Coronary artery (tissue), 2 donors: Measurements from ENCODE around the gene PDCD1.
"Not testable (repeated sequence)": the region's sequence is repeated elsewhere in the genome, so short reads cannot be mapped to it uniquely, and the experiment has no call there.

Experiments
- DNase-seq: peaks from one replicate; pipeline ENCODE4 v3.0.0-alpha.2; 2017; ENCODE audit warnings: low spot score
- H3K27ac ChIP-seq, 2 donors: fragments of 200-600 bp; sonication (generic); one replicate each; pipeline ENCODE4 v1.5.1; 2016 to 2019
- H3K4me3 ChIP-seq: fragments of 200-600 bp; sonication (generic); 2 replicates; pipeline ENCODE4 v1.5.1; 2016; ENCODE audit warnings: mild to moderate bottlenecking, moderate library complexity
- TF ChIP-seq, protein P1 (sequence below): fragments of 200-600 bp; sonication (generic); IDR thresholded peaks from one replicate; pipeline ENCODE4 v1.5.1; 2019; ENCODE audit warnings: antibody characterized with exemption

Gene PDCD1

DNA sequence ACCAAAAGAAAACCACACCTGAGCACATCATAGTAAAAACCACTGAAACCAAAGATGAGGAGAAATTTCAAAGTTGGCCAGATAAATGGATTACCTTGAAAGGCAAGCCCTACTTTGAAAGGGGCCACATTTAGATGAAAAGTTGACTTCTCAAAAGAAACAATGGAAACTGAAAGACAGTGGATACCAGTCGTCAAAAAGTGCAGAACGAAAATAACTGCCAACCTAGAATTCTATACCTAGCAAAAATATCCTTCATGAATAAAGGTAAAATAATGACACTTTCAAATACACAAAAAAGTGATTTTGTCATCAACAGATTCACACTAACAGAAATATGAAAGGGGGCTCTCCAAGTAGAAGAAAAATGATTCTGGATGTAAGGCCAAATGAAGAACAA, 31.3 kb downstream of the PDCD1 start:
- H3K4me3 ChIP-seq: no peak overlapping the region
- TF ChIP-seq, protein P1, sequence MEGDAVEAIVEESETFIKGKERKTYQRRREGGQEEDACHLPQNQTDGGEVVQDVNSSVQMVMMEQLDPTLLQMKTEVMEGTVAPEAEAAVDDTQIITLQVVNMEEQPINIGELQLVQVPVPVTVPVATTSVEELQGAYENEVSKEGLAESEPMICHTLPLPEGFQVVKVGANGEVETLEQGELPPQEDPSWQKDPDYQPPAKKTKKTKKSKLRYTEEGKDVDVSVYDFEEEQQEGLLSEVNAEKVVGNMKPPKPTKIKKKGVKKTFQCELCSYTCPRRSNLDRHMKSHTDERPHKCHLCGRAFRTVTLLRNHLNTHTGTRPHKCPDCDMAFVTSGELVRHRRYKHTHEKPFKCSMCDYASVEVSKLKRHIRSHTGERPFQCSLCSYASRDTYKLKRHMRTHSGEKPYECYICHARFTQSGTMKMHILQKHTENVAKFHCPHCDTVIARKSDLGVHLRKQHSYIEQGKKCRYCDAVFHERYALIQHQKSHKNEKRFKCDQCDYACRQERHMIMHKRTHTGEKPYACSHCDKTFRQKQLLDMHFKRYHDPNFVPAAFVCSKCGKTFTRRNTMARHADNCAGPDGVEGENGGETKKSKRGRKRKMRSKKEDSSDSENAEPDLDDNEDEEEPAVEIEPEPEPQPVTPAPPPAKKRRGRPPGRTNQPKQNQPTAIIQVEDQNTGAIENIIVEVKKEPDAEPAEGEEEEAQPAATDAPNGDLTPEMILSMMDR: no peak

DNA sequence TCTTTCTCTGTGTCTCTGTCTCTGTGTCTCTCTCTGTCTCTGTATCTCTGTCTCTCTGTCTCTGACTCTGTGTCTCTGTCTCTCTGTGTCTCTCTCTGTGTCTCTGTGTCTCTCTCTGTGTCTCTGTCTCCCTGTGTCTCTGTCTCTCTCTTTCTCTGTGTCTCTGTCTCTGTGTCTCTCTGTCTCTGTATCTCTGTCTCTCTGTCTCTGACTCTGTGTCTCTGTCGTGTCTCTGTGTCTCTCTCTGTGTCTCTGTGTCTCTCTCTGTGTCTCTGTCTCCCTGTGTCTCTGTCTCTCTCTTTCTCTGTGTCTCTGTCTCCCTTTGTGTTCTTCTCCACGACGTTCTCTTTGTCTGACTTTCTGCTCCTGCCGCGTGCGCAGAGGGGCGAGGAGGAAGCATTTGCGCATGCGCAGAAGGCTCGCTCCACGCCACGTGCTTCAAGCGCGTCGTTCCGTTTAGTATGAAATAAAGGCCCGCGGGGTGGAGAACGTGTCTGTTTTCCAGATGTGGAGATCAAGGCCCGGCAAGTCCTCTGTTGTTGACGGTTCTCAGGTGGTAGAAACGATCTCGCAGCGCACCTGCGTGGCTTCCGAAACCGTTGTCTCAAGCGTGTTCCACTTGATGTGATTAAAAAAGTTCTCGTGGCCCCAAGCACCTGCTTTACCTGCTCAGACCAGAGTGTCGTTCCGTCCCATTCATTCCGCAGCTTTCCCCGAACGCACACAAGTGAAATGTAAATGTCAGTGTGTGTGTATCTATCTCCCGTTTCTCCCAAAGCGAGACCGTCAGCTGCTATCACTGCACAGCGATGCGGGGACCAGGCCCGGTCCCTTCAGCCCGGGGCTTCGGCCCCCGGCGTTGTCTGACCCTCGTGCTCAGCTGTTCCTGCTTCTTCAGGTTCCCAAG, 34.9 kb downstream of the PDCD1 start:
- not testable (repeated sequence) for H3K4me3 ChIP-seq
- peak; percentile 55 for DNase-seq

More for the DNA sequence above, 31.3 kb downstream of the PDCD1 start:
- DNase-seq: no peak
- H3K27ac ChIP-seq: no peak overlapping the region

DNA sequence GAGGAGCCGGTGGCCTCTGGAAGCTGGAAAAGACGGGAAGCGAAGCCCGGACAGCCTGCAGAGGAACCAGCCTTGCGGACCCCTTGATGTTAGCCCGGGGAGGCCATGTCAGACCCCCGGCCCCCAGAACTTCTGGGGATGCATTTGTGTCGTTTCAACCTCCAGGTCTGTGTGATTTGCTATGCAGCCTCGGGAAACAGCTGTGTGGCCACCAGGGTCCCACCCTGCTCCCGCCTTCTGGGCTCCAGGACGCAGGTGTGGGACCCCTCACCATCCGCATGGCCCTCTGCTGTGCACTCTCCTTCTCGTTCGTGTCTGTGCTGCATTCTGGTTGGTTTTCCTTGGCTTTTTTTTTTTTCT, 36.5 kb downstream of the PDCD1 start:
- no peak overlapping the region for H3K4me3 ChIP-seq
- TF ChIP-seq, protein P1: no peak
- DNase-seq: peak; percentile 59
- no peak overlapping the region for H3K27ac ChIP-seq

More for the DNA sequence above, 34.9 kb downstream of the PDCD1 start:
- H3K27ac ChIP-seq: not testable (repeated sequence)

DNA sequence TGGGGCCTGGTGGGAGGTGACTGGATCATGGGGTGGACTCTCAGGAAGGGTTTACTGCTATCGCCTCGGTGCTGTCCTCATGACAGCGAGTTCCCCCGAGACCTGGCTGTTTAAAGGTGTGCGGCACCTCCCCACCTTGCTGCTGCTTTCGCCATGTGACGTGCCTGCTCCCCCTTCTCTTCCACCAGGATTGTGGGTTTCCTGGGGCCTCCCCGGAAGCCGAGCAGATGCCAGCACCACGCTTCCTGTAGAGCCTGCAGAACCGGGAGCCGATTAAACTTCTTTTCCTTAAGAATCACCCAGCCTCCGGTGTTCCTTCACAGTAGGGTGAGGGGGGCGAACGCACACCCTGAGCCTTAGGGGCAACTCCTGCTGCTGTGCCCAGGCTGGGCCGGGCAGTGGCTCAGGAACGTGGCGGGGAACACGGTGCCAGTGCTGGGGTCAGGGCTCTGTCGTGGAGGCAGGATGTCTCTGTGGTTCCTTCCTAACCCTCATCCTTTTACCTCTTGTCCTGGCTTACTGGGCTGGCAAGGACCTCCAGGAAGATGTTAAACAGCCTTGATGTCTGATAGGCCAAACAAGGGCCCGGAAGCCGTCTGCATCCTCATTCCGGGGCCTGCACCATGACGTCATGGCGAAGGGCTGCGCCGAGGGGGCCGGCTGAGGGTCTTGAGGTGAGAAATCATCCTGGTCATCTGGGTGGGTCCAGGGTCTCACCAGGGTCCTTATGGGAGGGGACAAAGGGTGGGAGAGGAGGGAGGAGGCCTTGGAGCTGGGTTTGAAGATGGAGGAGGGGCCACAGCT, 37.0 kb downstream of the PDCD1 start:
- DNase-seq: peak; percentile 57
- TF ChIP-seq, protein P1: no peak
- no peak overlapping the region for H3K27ac ChIP-seq
- no peak overlapping the region for H3K4me3 ChIP-seq

DNA sequence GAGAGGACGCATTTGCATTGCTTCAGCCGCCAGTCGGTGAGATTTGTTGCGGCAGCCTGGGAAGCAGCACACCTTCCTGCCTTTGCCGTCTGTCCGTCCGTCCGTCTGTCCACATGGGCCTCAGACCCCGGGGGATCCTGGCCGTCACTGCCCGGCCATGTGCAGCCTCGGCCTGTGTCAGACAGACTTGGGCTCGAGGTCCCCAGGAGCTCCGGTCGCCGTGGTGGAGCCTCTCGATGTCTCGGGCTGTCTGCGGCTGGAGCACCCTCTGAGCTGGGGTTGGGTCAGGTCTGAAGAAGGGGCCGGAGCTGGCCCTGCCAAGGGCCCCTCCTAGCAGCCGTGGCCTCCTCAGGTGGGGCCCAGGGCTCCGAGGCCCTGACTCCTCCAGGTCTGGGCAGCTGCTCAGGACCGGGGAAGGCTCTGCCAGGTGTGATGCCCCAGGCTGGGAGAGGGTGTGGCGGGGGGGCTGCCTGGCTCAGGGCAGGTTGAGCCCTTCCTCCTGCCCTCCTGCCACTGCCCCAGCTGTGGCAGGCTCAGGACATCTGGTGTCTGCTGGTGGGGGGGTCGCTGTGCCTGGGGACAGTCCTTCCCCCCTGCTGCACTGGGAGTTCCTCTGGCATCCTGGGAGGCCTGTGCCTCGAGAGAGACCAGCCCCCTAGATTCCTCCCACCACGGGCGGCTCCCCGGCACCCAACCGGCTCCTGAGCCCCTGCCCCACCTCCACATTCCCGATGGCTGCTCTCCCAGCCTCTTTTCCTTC, 37.9 kb downstream of the PDCD1 start:
- peak; percentile 65 for DNase-seq
- TF ChIP-seq, protein P1: no peak

DNA sequence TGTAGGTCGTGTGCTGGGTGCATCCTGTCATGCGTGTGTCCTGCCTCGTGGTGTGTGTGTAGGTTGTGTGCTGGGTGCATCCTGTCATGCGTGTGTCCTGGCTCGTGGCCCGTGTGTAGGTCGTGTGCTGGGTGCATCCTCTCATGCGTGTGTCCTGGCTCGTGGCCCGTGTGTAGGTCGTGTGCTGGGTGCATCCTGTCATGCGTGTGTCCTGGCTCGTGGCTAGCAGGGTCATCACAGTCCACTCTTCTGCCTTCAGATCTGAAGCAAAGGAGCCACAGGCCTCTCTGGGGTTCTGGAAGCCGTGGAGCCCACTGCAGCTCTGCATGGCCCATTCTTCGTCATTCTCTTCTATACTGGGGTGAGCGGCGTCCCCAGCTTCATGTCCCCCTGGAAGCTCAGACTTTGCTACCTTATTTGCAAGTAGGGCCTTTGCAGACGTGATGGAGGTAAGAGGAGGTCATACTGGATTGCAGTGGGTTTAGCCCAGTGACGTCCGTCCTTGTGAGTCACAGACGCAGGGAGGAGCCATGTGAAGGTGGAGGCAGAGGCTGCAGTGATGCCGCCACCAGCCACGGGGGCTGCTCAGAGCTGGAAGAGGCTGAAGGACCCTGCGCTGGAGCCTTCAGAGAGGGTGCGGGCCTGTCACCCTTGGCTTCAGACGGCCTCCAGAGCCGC, 38.6 kb downstream of the PDCD1 start:
- peak; percentile 19 for DNase-seq
- H3K4me3 ChIP-seq, H3K27ac ChIP-seq: not testable (repeated sequence)

More for the DNA sequence above, 37.9 kb downstream of the PDCD1 start:
- Histone ChIP-seq H3K27ac (no peak overlapping the region), H3K4me3 (no peak overlapping the region)

DNA sequence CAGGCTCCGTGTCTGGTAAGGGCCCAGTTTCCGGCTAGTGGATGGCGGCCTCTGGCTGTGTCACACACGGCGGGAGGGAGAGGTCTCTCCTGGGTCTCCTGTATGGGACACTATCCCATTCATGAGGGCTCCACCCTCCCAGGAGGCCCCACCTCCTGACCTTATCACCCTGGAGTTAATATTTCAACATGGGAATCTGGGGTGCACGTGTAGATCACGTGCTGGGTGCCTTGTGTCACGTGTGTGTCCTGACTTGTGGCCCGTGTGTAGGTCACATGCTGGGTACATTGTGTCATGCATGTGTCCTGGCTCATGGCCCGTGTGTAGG, 39.8 kb downstream of the PDCD1 start:
- no peak for DNase-seq
- TF ChIP-seq, protein P1: no peak
- Histone ChIP-seq H3K4me3 (no peak overlapping the region), H3K27ac (no peak overlapping the region)
